Neuronal stem cell (in vitro differentiated cells): ENCODE results near the gene PPP5C.

ENCODE experiments used
- DNase-seq: peaks from one replicate; pipeline ENCODE4 v3.0.0-alpha.2; 2013; ENCODE audit warnings: low spot score
- H2AFZ ChIP-seq: one replicate; pipeline ENCODE4 v1.6.1; 2013; ENCODE audit warnings: mild to moderate bottlenecking, low read length, inconsistent platforms
- H2AK5ac ChIP-seq: 2 replicates; pipeline ENCODE4 v1.6.1; 2013; ENCODE audit warnings: low read depth, mild to moderate bottlenecking, inconsistent platforms, low read length, moderate library complexity, mixed read lengths
- H2BK120ac ChIP-seq: 2 replicates; pipeline ENCODE4 v1.6.1; 2013; ENCODE audit warnings: low read depth, mild to moderate bottlenecking, inconsistent platforms, low read length, moderate library complexity, mixed read lengths
- H2BK12ac ChIP-seq: one replicate; pipeline ENCODE4 v1.6.1; 2013; ENCODE audit warnings: low read length, inconsistent platforms
- H2BK15ac ChIP-seq: 2 replicates; pipeline ENCODE4 v1.6.1; 2013; ENCODE audit warnings: mild to moderate bottlenecking, low read length, inconsistent platforms, mixed read lengths
- H2BK5ac ChIP-seq: one replicate; pipeline ENCODE4 v1.6.1; 2013; ENCODE audit warnings: inconsistent platforms, mild to moderate bottlenecking, low read length, moderate library complexity
- H3K14ac ChIP-seq: one replicate; pipeline ENCODE4 v1.6.1; 2013; ENCODE audit warnings: low read length, inconsistent platforms
- H3K18ac ChIP-seq: 2 replicates; pipeline ENCODE4 v1.6.1; 2013; ENCODE audit warnings: low read length, inconsistent platforms
- H3K23ac ChIP-seq: 2 replicates; pipeline ENCODE4 v1.6.1; 2013; ENCODE audit warnings: low read depth, mild to moderate bottlenecking, mixed read lengths, low read length, inconsistent platforms; ENCODE audit not compliant: poor library complexity
- H3K27ac ChIP-seq: replicated peaks from 3 replicates; pipeline ENCODE4 v1.5.1; 2013; ENCODE audit warnings: low read length, inconsistent platforms
- H3K27me3 ChIP-seq, 3 experiments: 2 replicates each; pipeline ENCODE4 v1.6.1; 2013; ENCODE audit warnings: low read length in 3 of 3, mild to moderate bottlenecking in 2 of 3, inconsistent platforms in 1 of 3, low read depth in 1 of 3, mixed read lengths in 1 of 3, moderate library complexity in 1 of 3; ENCODE audit not compliant: control insufficient read depth in 3 of 3, insufficient read depth in 3 of 3
- H3K36me3 ChIP-seq, 2 donors: replicated peaks in 1 of 2; 2 replicates each; pipeline ENCODE4 v1.6.1; 2013; ENCODE audit warnings: low read length in 2 of 2; ENCODE audit not compliant: control insufficient read depth in 2 of 2, insufficient read depth in 2 of 2
- H3K4ac ChIP-seq: 2 replicates; pipeline ENCODE4 v1.6.1; 2013; ENCODE audit warnings: inconsistent platforms, mild to moderate bottlenecking, low read length, moderate library complexity
- H3K4me1 ChIP-seq, 2 donors: 1 replicate in 1 of 2; 2 replicates in 1 of 2; pipeline ENCODE4 v1.6.1; 2013; ENCODE audit warnings: low read length in 2 of 2, low read depth in 1 of 2; ENCODE audit not compliant: control insufficient read depth in 2 of 2, insufficient read depth in 1 of 2
- H3K4me2 ChIP-seq: one replicate; pipeline ENCODE4 v1.6.1; 2013; ENCODE audit warnings: mild to moderate bottlenecking, low read length, inconsistent platforms; ENCODE audit not compliant: insufficient read depth, poor library complexity, severe bottlenecking
- H3K4me3 ChIP-seq, 2 donors: 2 replicates each; pipeline ENCODE4 v1.5.1; 2013; ENCODE audit warnings: low read length in 2 of 2, mild to moderate bottlenecking in 2 of 2, inconsistent platforms in 1 of 2, moderate library complexity in 1 of 2
- H3K79me1 ChIP-seq: one replicate; pipeline ENCODE4 v1.6.1; 2013; ENCODE audit warnings: low read depth, mild to moderate bottlenecking, inconsistent platforms, low read length, moderate library complexity
- H3K9ac ChIP-seq: one replicate; pipeline ENCODE4 v1.6.1; 2013; ENCODE audit warnings: mild to moderate bottlenecking, low read depth, low read length, inconsistent platforms; ENCODE audit not compliant: poor library complexity
- H3K9me3 ChIP-seq, 2 donors: replicated peaks in 1 of 2; 2 replicates each; pipeline versions ENCODE3 to v1.6.1; 2013; ENCODE audit warnings: low read length in 2 of 2, mild to moderate bottlenecking in 2 of 2, inconsistent platforms in 1 of 2, low read depth in 1 of 2, mixed read lengths in 1 of 2, moderate library complexity in 1 of 2; ENCODE audit not compliant: control insufficient read depth in 2 of 2, insufficient read depth in 1 of 2
- H4K8ac ChIP-seq: one replicate; pipeline ENCODE4 v1.6.1; 2013; ENCODE audit warnings: low read depth, mild to moderate bottlenecking, inconsistent platforms, low read length, moderate library complexity
- H4K91ac ChIP-seq: one replicate; pipeline ENCODE4 v1.6.1; 2013; ENCODE audit warnings: low read length, low read depth, mild to moderate bottlenecking, inconsistent platforms; ENCODE audit not compliant: poor library complexity
- WGBS, 2 donors: extraction: QIAGEN DNeasy Blood & Tissue Kit; methylation state at CpG; one replicate each; pipeline ENCODE4 v1.1.7; 2013; ENCODE audit warnings: missing lambda C conversion rate in 2 of 2, mixed read lengths in 1 of 2; ENCODE audit not compliant: insufficient read length in 2 of 2, insufficient replicate concordance in 1 of 2; ENCODE audit errors: extremely low coverage in 2 of 2; 5-methylcytosine and 5-hydroxymethylcytosine counted together

The PPP5C gene

GRCh38 chr19:46355234-46356148 lies 8.6 kb downstream of the PPP5C start:
- Histone ChIP-seq H4K91ac (no peak overlapping the region), H3K23ac (no peak overlapping the region), H3K4me3 (no peak overlapping the region), H3K9ac (peak overlapping the region; percentile 63), H3K4me2 (no peak overlapping the region), H3K14ac (no peak overlapping the region), H4K8ac (no peak overlapping the region), H2AFZ (no peak overlapping the region), H3K27ac (no peak overlapping the region), H3K36me3 (peaks cover 33 to 96% of the 10 kb centered on the region in 2 donors), H3K79me1 (peaks cover 13% of the 10 kb centered on the region), H3K18ac (no peak overlapping the region), H3K4ac (no peak overlapping the region), H2AK5ac (no peak overlapping the region), H2BK15ac (peak overlapping the region; percentile 17), H2BK12ac (no peak overlapping the region), H3K4me1 (no peaks in the 10 kb centered on the region), H2BK120ac (no peak overlapping the region), H3K9me3 (no peaks in the 10 kb centered on the region), H3K27me3 (no peaks in the 10 kb centered on the region), H2BK5ac (no peak overlapping the region)
- no CpG with 5 or more reads among the region's 23 CpGs for WGBS, 2 donors
- DNase-seq = no peak

- Histone ChIP-seq H4K91ac (no peak overlapping the region), H2BK12ac (no peak overlapping the region), H3K9ac (no peak overlapping the region), H3K4me3 (no peak overlapping the region), H3K27ac (no peak overlapping the region), H4K8ac (no peak overlapping the region), H3K14ac (no peak overlapping the region), H3K4me2 (no peak overlapping the region), H3K36me3 (peaks cover 33 to 93% of the 10 kb centered on the region in 2 donors), H2BK5ac (no peak overlapping the region), H2AFZ (no peak overlapping the region), H3K79me1 (peaks cover 13% of the 10 kb centered on the region), H2AK5ac (no peak overlapping the region), H3K27me3 (no peaks in the 10 kb centered on the region), H3K4me1 (no peaks in the 10 kb centered on the region), H3K9me3 (no peaks in the 10 kb centered on the region), H2BK120ac (no peak overlapping the region), H3K4ac (no peak overlapping the region), H2BK15ac (no peak overlapping the region), H3K23ac (no peak overlapping the region), H3K18ac (no peak overlapping the region)
- WGBS, 2 donors = no CpG with 5 or more reads among the region's 9 CpGs
- no peak for DNase-seq
These were observed 9.5 kb downstream of the PPP5C start for GRCh38 chr19:46356149-46357055.

GRCh38 chr19:46357846-46358583 lies 11.1 kb downstream of the PPP5C start:
- no peak overlapping the region for H3K27ac ChIP-seq
- H3K4me3 ChIP-seq = no peak overlapping the region
- H4K91ac ChIP-seq = no peak overlapping the region
- peaks cover 27 to 91% of the 10 kb centered on the region in 2 donors for H3K36me3 ChIP-seq
- no peak overlapping the region for H2AK5ac ChIP-seq
- no peak overlapping the region for H3K18ac ChIP-seq
- no peaks in the 10 kb centered on the region for H3K27me3 ChIP-seq
- no peak overlapping the region for H2AFZ ChIP-seq
- H3K4me1 ChIP-seq = no peaks in the 10 kb centered on the region
- no peak overlapping the region for H2BK120ac ChIP-seq
- no peak overlapping the region for H3K4ac ChIP-seq
- H2BK5ac ChIP-seq = no peak overlapping the region
- no CpG with 5 or more reads among the region's 7 CpGs for WGBS, 2 donors
- H3K79me1 ChIP-seq = peaks cover 5% of the 10 kb centered on the region
- no peak overlapping the region for H3K14ac ChIP-seq
- H2BK12ac ChIP-seq = no peak overlapping the region
- no peak overlapping the region for H3K4me2 ChIP-seq
- no peak overlapping the region for H3K9ac ChIP-seq
- DNase-seq = no peak
- H3K23ac ChIP-seq = no peak overlapping the region
- H2BK15ac ChIP-seq = no peak overlapping the region
- H4K8ac ChIP-seq = no peak overlapping the region
- H3K9me3 ChIP-seq = no peaks in the 10 kb centered on the region
